Central memory CD4-positive, alpha-beta T cell (primary cell): ENCODE measurements around the gene SLC4A5.
A peak's percentile ranks its signal among the peaks of the same experiment; 100 is the strongest.
"Not testable (repeated sequence)": the region's sequence is repeated elsewhere in the genome, so short reads cannot be mapped to it uniquely, and the experiment has no call there.

Experiments
- DNase-seq: peaks from one replicate; pipeline ENCODE4 v3.0.0; 2022

Gene SLC4A5

DNA sequence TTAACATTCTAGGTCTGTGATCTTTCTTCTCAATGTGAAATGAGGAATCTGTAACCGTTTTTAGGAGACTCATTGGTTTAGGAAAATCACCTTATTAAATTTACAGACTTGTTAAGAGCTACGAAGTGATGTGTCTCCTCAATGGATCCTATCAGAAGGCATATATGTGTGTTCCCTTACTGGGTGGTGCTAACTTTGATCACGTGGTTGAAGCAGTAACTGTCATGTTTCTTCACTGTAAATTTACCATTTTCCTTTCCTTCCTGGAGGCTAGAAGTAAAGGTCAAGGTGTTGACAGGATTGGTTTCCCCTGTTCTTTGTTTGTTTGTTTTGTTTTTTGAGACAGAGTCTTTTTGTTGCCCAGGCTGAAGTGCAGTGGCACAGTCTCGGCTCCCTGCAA, 146.2 kb downstream of the SLC4A5 start:
- DNase-seq = no peak

DNA sequence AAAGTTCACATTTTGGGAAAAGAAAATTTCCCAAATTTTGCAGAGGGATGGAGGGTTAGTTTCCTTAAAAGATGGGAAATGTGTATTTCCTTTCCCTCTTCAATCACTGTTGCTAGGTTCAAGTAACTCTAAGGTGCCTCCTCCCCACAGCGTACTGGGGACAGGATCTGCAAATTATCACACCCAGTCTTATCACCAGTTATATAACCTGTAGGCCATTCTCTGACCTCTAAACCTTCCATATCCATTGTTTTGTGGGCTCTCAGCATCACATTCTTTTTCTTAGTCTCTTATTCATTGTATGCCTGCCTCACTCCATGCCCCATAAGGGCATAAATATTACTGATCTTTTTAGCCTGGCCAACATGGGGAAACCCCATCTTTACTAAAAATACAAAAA, 148.4 kb downstream of the SLC4A5 start:
- no peak for DNase-seq

GRCh38 chr2:74191596-74192380, 151.4 kb downstream of the SLC4A5 start:
- no peak for DNase-seq

- no peak for DNase-seq
These were observed 154.5 kb downstream of the SLC4A5 start for GRCh38 chr2:74188696-74189095.

GRCh38 chr2:74188018-74188601, 155.1 kb downstream of the SLC4A5 start:
- DNase-seq = no peak

GRCh38 chr2:74186706-74187105, 156.5 kb downstream of the SLC4A5 start:
- not testable (repeated sequence) for DNase-seq

- peak; percentile 59 for DNase-seq
These were observed 157.2 kb downstream of the SLC4A5 start for GRCh38 chr2:74186038-74186437.

DNA sequence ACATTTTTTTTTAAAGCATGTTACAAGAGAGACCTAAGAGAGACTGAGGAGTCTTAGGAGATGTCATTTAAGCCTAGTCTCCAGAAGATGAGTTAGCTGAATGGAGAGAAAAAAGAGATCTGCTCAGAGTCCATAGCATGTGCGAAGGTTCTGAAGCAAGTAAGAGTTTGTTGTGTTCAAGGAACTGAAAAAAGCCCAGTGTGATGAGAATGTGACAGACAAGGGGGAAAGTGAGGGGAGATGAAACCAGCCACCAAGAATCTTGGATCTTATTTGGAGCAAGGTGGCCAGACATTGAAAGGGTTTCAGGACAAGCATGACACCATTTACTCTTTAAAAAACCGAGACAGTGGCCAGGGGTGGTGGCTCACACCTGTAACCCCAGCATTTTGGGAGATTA, 159.3 kb downstream of the SLC4A5 start:
- DNase-seq = no peak

DNA sequence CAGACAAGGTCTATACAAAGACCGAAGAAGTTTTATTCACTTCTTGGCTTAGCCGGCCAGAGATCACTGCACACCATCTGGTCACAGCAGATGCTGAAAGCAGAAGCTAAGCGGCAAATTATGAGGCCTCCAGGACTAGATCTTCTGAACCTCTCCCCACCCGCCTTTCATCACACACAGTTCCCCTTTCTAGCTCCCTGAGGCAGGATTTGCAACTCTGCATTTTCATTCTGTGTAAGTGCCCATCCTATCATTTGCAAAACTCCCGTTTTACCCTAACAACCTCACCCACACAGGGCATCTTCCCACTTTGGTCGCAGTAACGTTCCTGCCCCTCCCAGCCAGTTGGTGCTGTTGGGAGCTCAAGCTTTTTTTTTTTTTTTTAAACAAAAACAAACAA, 161.5 kb downstream of the SLC4A5 start:
- no peak for DNase-seq

DNA sequence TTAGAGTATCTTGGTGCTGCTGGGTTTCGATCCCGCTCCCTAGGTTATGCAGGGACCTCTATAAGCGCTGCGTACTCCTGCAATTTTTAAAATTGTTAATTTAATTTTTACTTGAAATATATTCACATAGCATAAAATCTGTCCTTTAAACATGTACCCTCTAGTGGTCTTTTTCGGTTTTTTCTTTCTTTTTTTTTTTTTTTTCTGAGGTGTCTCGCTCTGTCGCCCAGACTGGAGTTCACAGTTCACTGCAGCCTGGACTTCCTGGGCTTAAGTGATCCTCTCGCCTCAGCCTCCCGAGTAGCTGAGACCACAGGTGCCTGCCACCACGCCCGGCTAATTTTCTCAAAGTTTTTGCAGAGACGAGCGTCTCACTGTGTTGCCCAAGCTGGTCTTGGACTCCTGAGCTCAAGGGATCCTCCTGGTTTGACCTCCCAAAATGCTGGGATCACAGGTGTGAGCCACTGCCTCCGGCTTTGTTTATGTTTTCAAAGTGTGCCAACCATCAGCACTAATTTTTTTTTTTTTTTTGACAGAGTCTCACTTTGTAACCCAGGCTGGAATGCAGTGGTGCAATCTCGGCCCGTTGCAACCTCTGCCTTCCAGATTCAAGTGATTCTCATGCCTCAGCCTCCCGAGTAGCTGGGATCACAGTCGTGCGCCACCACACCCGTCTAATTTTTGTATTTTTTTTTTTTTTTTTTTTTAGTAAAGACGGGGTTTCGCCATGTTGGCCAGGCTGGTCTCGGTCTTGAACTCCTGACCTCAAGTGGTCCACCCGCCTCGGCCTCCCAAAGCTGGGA, 164.0 kb downstream of the SLC4A5 start:
- DNase-seq = no peak

DNA sequence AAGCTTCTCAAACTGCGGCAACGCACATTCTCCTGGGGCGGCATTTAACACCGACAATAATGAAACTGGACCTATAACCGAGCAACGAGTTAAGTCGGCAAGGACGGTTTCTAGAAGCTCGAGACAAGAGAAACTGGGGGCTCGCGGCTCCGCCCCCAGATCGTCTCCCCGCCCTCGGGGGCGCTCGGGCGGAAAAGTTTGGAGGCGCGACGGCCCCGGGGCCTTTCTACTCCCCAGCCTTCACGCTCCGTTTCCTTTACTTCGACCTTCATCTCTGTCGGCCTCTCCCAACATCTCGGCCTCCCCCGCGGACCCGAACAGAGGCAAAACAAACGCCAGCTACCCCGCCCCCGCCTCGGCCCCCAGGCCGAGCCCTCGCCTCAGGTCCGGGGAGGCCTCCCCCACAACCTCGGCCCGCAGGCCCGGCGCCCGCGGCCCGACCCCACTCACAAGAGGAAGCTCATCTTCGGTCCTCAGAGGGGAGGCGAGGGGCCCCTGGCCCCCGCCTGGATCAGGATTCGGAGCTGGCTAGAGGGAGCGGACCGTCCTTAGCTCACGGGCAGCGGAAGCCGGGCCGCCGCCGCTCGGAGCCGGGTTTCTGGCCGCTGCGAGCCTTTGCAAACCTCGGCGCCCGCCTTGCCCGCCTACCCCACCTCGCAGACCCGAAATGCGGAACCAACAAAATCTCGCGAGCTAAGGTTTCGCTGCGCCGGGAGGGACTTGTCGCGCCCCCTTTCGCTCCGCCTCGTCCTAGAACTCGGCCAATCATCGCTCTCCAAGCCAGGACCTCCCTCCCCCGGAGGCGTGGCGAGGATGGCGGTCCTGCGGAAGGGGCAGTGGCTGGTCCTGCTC, 164.8 kb downstream of the SLC4A5 start, which contains the start of gene MOB1A:
Gene MOB1A, minus strand, starts transcription at position 669 of the 852 bp plus-strand sequence. Its CDS starts 205 bp downstream, at position 464.
- DNase-seq = peak; percentile 96

- no peak for DNase-seq
These were observed 165.5 kb downstream of the SLC4A5 start for GRCh38 chr2:74177696-74178095.

DNA sequence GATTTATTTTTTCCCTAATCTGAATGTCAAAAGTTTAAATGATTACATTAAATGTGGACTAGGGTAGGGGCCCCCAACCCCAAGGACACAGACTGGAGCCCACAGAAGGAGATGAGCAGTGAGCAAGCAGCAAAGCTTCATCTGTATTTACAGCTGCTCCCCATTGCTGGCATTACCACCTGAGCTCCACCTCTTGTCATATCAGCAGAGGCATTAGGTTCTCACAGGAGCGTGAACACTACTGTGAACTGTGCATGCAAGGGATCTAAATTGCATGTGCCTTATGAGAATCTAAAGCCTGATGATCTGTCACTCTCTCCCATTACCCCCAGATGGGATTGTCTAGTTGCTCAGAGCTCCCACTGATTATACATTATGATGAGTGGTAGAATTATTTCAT, 168.3 kb downstream of the SLC4A5 start:
- no peak for DNase-seq

- no peak for DNase-seq
These were observed 174.5 kb downstream of the SLC4A5 start for GRCh38 chr2:74168739-74169138.
